SK-N-SH (cell line): Measurements from ENCODE around the gene SSTR5. TPM values are rescaled to one million over a fixed set of nuclear protein-coding genes. Genes with fewer than 3 reads are reported as not detected.

ENCODE experiments used
- CTCF ChIA-PET: fragments of 300-600, 350-600 bp; formaldehyde crosslinking; extraction: SDS; loops from one replicate; lab custom pipeline; 2021; lab: Yijun Ruan, JAX
- POLR2A ChIA-PET: fragments of 350-600 bp; sonication (Branson Sonifier 250); formaldehyde crosslinking; extraction: SDS; loops from one replicate; lab custom pipeline; 2020; ENCODE audit warnings: antibody characterized with exemption, inconsistent platforms; lab: Yijun Ruan, JAX
- DNase-seq: peaks from one replicate; pipeline ENCODE4 v3.0.0; 2012
- H2AFZ ChIP-seq: fragments of 200-600 bp; sonication (generic); 2 replicates; pipeline ENCODE4 v1.8.1; 2016; ENCODE audit warnings: antibody characterized with exemption, mild to moderate bottlenecking, low read depth
- H3F3A ChIP-seq: fragments of 200-600 bp; sonication (generic); replicated peaks from 2 replicates; pipeline ENCODE3; 2016; ENCODE audit warnings: antibody characterized with exemption, mild to moderate bottlenecking; ENCODE audit not compliant: insufficient read depth
- H3K27ac ChIP-seq, 2 experiments: fragments of 200-500 bp in 1 of 2; fragments of 200-600 bp in 1 of 2; sonication (Bioruptor generic) in 1 of 2; sonication (generic), shearing (Covaris generic) in 1 of 2; 2 replicates each; pipeline versions ENCODE4 v1.5.1 to v1.6.1; 2014 to 2016; ENCODE audit warnings: low read depth in 2 of 2, inconsistent platforms in 1 of 2, low read length in 1 of 2, mild to moderate bottlenecking in 1 of 2, mixed read lengths in 1 of 2
- H3K27me3 ChIP-seq: fragments of 200-600 bp; sonication (generic), shearing (Covaris generic); 2 replicates; pipeline ENCODE4 v1.6.1; 2016; ENCODE audit warnings: mixed run types; ENCODE audit not compliant: insufficient read depth
- H3K36me3 ChIP-seq, 2 experiments: fragments of 200-500 bp in 1 of 2; fragments of 200-600 bp in 1 of 2; sonication (Bioruptor generic) in 1 of 2; sonication (generic) in 1 of 2; replicated peaks in 1 of 2; 2 replicates each; pipeline versions ENCODE3 to v1.5.1; 2014 to 2016; ENCODE audit warnings: low read length in 1 of 2, mild to moderate bottlenecking in 1 of 2; ENCODE audit not compliant: insufficient read depth in 2 of 2, control insufficient read depth in 1 of 2
- H3K4me1 ChIP-seq, 2 experiments: fragments of 200-500 bp in 1 of 2; fragments of 200-600 bp in 1 of 2; sonication (Bioruptor generic) in 1 of 2; sonication (generic), shearing (Covaris generic) in 1 of 2; 2 replicates each; pipeline versions ENCODE4 v1.5.1 to v1.6.1; 2014 to 2016; ENCODE audit warnings: low read depth in 1 of 2, low read length in 1 of 2, mixed run types in 1 of 2; ENCODE audit not compliant: insufficient read depth in 2 of 2, control insufficient read depth in 1 of 2
- H3K4me2 ChIP-seq: fragments of 200-600 bp; sonication (generic), shearing (Covaris generic); 2 replicates; pipeline ENCODE4 v1.6.1; 2017; ENCODE audit warnings: mixed run types
- H3K4me3 ChIP-seq, 2 experiments: fragments of 200-500 bp in 1 of 2; fragments of 200-600 bp in 1 of 2; sonication (Bioruptor generic) in 1 of 2; sonication (generic), shearing (Covaris generic) in 1 of 2; 2 replicates each; pipeline versions ENCODE4 v1.5.1 to v1.8.1; 2014 to 2016; ENCODE audit warnings: low read depth in 2 of 2, inconsistent platforms in 1 of 2, low read length in 1 of 2, mild to moderate bottlenecking in 1 of 2, mixed read lengths in 1 of 2, moderate library complexity in 1 of 2
- H3K79me2 ChIP-seq: fragments of 200-600 bp; sonication (generic); 2 replicates; pipeline ENCODE4 v1.8.1; 2017; ENCODE audit warnings: mild to moderate bottlenecking; ENCODE audit not compliant: insufficient read depth
- H3K9ac ChIP-seq: fragments of 200-600 bp; sonication (generic); 2 replicates; pipeline ENCODE4 v1.6.1; 2017; ENCODE audit warnings: mixed run types
- H3K9me2 ChIP-seq: fragments of 200-600 bp; sonication (generic); 2 replicates; pipeline ENCODE4 v1.6.1; 2017; ENCODE audit warnings: mixed run types
- H3K9me3 ChIP-seq: fragments of 200-600 bp; sonication (generic); 2 replicates; pipeline ENCODE4 v1.6.1; 2017; ENCODE audit warnings: mixed run types, mild to moderate bottlenecking, moderate library complexity
- H4K20me1 ChIP-seq: fragments of 200-600 bp; sonication (generic); 2 replicates; pipeline ENCODE4 v1.6.1; 2017; ENCODE audit warnings: mild to moderate bottlenecking, mixed run types; ENCODE audit not compliant: insufficient read depth
- CTCF ChIP-seq: fragments of 200-600 bp; sonication (generic); IDR thresholded peaks from 2 replicates; pipeline ENCODE4 v1.6.1; 2017; ENCODE audit warnings: antibody characterized with exemption, mild to moderate bottlenecking, moderate library complexity
- EP300 ChIP-seq, 2 experiments: IDR thresholded peaks; 2 replicates each; pipeline versions ENCODE4 v1.4.0 to v1.6.1; 2012; ENCODE audit warnings: borderline replicate concordance in 1 of 2, low read depth in 1 of 2, low read length in 1 of 2
- EZH2phosphoT487 ChIP-seq: fragments of 200-600 bp; sonication (generic); IDR thresholded peaks from 2 replicates; pipeline ENCODE4 v1.6.1; 2017; ENCODE audit warnings: low read depth, mixed run types, mild to moderate bottlenecking, antibody characterized with exemption, moderate library complexity, borderline replicate concordance
- FOXJ3 ChIP-seq: sonication (generic); formaldehyde crosslinking; IDR thresholded peaks from 2 replicates; pipeline ENCODE4 v1.5.1; 2020; ENCODE audit warnings: mild to moderate bottlenecking, missing genetic modification reagents
- FOXM1 ChIP-seq: IDR thresholded peaks from 2 replicates; pipeline ENCODE4 v1.4.0; 2012; ENCODE audit warnings: low read depth, mild to moderate bottlenecking
- GATA2 ChIP-seq: sonication (generic); formaldehyde crosslinking; IDR thresholded peaks from 2 replicates; pipeline ENCODE4 v1.5.0; 2020; ENCODE audit warnings: mild to moderate bottlenecking, missing genetic modification reagents
- IRF3 ChIP-seq: fragments of 150-350 bp; IDR thresholded peaks from 2 replicates; pipeline ENCODE4 v1.6.1; 2016; ENCODE audit warnings: mild to moderate bottlenecking, low read depth, low read length
- JUND ChIP-seq: IDR thresholded peaks from 2 replicates; pipeline ENCODE4 v1.4.0; 2012
- MAX ChIP-seq: IDR thresholded peaks from 2 replicates; pipeline ENCODE4 v1.4.0; 2012; ENCODE audit warnings: low read depth
- MXI1 ChIP-seq: IDR thresholded peaks from 2 replicates; pipeline ENCODE4 v1.6.1; 2012; ENCODE audit warnings: mild to moderate bottlenecking, low read depth, low read length, improper control_type of control experiment
- NRF1 ChIP-seq: IDR thresholded peaks from 2 replicates; pipeline ENCODE4 v1.6.1; 2012; ENCODE audit warnings: low read depth, mild to moderate bottlenecking, low read length
- POLR2AphosphoS5 ChIP-seq: IDR thresholded peaks from 2 replicates; pipeline ENCODE4 v1.6.1; 2012; ENCODE audit warnings: low read depth, low read length
- RAD21 ChIP-seq: IDR thresholded peaks from 2 replicates; pipeline ENCODE4 v1.6.1; 2012; ENCODE audit warnings: mild to moderate bottlenecking, low read length
- RCOR1 ChIP-seq: fragments of 150-350 bp; IDR thresholded peaks from 2 replicates; pipeline ENCODE4 v1.6.1; 2017; ENCODE audit warnings: antibody characterized with exemption, low read length
- REST ChIP-seq: IDR thresholded peaks from 2 replicates; pipeline ENCODE4 v1.6.1; 2012; ENCODE audit warnings: mild to moderate bottlenecking, low read depth, low read length, moderate library complexity
- RFX5 ChIP-seq: IDR thresholded peaks from 2 replicates; pipeline ENCODE4 v1.6.1; 2012; ENCODE audit warnings: mild to moderate bottlenecking, improper control_type of control experiment, low read length
- SIN3A ChIP-seq: IDR thresholded peaks from 2 replicates; pipeline ENCODE4 v1.6.1; 2012; ENCODE audit warnings: low read depth, mild to moderate bottlenecking, low read length, moderate library complexity, borderline replicate concordance
- TAF1 ChIP-seq: IDR thresholded peaks from 2 replicates; pipeline ENCODE4 v1.6.1; 2012; ENCODE audit warnings: low read depth, mild to moderate bottlenecking, low read length, moderate library complexity, borderline replicate concordance
- TCF12 ChIP-seq: IDR thresholded peaks from 2 replicates; pipeline ENCODE4 v1.4.0; 2012
- WGBS: methylation state at CpG from one replicate; pipeline ENCODE4 v1.1.6; 2017; ENCODE audit warnings: low lambda C conversion rate; 5-methylcytosine and 5-hydroxymethylcytosine counted together
- polyA plus RNA-seq, 3 experiments: library from polyadenylated mRNA; depleted of rRNA; stranded (reverse); fragments of >200 nt; gene quantifications; 2 replicates each; pipeline ENCODE4 v1.2.3, GENCODE V29; 2012

SSTR5 gene
- polyA plus RNA-seq, 1 of the 3 experiments (the other 2 are of a cell fraction): not detected

- Histone ChIP-seq H3K9me2 (no peaks in the 10 kb centered on the region), H3K27ac (no peak overlapping the region), H4K20me1 (0 out of 2 replicates have a peak, but pooled peaks cover 5% of the 10 kb centered on the region), H3K9me3 (no peaks in the 10 kb centered on the region), H3F3A (no peaks in the 10 kb centered on the region), H3K4me1 (no peaks in the 10 kb centered on the region), H3K4me3 (no peak overlapping the region), H3K9ac (no peak overlapping the region), H3K36me3 (no peaks in the 10 kb centered on the region), H3K27me3 (peaks cover 77% of the 10 kb centered on the region), H2AFZ (no peak overlapping the region), H3K79me2 (no peaks in the 10 kb centered on the region), H3K4me2 (no peak overlapping the region)
- CTCF ChIA-PET: no interaction called here
- 20% methylated on average over 1 of the region's 39 CpGs for WGBS
- POLR2A ChIA-PET: no interaction called here
- no peak for DNase-seq
- TF ChIP-seq TAF1 (no peak), RFX5 (no peak), JUND (no peak), FOXM1 (no peak), IRF3 (no peak), RAD21 (no peak), MAX (no peak), EZH2phosphoT487 (no peak), TCF12 (no peak), POLR2AphosphoS5 (no peak), EP300 (IDR thresholded peaks at IDR 0.05; ENCODE audit: borderline replicate concordance in 1 of 2, low read depth in 1 of 2, low read length in 1 of 2) (no peak), FOXJ3 (CRISPR knock-in tag) (no peak), NRF1 (no peak), SIN3A (no peak), REST (no peak), CTCF (no peak), MXI1 (no peak), GATA2 (no peak), RCOR1 (no peak)
Observed at GRCh38 chr16:1028524-1029258, 43.9 kb upstream of the SSTR5 start.
